ENCODE results near the gene TRMT11.
"Not testable (repeated sequence)": the region's sequence is repeated elsewhere in the genome, so short reads cannot be mapped to it uniquely, and the experiment has no call there.

TRMT11 gene

GRCh38 chr6:125994670-125995488 is 8.5 kb downstream of the TRMT11 start:
- no peak for DNase-seq

- peak; percentile 66 for DNase-seq
These were observed 9.7 kb downstream of the TRMT11 start for GRCh38 chr6:125995972-125996580.

GRCh38 chr6:126002755-126003679 is 16.7 kb downstream of the TRMT11 start:
- no peak for DNase-seq

- DNase-seq = no peak
These were observed 21.5 kb downstream of the TRMT11 start for GRCh38 chr6:126007800-126008199.

GRCh38 chr6:126010040-126010439 is 23.7 kb downstream of the TRMT11 start:
- no peak for DNase-seq

- no peak for DNase-seq
These were observed 29.5 kb downstream of the TRMT11 start for GRCh38 chr6:126015863-126016262.

GRCh38 chr6:126016591-126016990 is 30.3 kb downstream of the TRMT11 start:
- DNase-seq = no peak

GRCh38 chr6:126017668-126018067 is 31.3 kb downstream of the TRMT11 start:
- no peak for DNase-seq

GRCh38 chr6:126020305-126021050 is 34.1 kb downstream of the TRMT11 start:
- no peak for DNase-seq

GRCh38 chr6:126023474-126023873 is 37.1 kb downstream of the TRMT11 start:
- not testable (repeated sequence) for DNase-seq

GRCh38 chr6:126026001-126026400 is 39.7 kb downstream of the TRMT11 start:
- DNase-seq = no peak

GRCh38 chr6:126027601-126028000 is 41.3 kb downstream of the TRMT11 start:
- no peak for DNase-seq

- no peak for DNase-seq
These were observed 43.7 kb downstream of the TRMT11 start for GRCh38 chr6:126030045-126030444.

- no peak for DNase-seq
These were observed 47.4 kb downstream of the TRMT11 start for GRCh38 chr6:126033696-126034095.

GRCh38 chr6:126034656-126035055 is 48.3 kb downstream of the TRMT11 start:
- no peak for DNase-seq

- no peak for DNase-seq
These were observed 49.4 kb downstream of the TRMT11 start for GRCh38 chr6:126035764-126036163.

- no peak for DNase-seq
These were observed 51.9 kb downstream of the TRMT11 start for GRCh38 chr6:126038234-126038633.

GRCh38 chr6:126039284-126039683 is 52.9 kb downstream of the TRMT11 start:
- DNase-seq = no peak

GRCh38 chr6:126040394-126040793 is 54.1 kb downstream of the TRMT11 start:
- no peak for DNase-seq

- DNase-seq = no peak
These were observed 54.5 kb downstream of the TRMT11 start for GRCh38 chr6:126040826-126041225.

- no peak for DNase-seq
These were observed 55.2 kb downstream of the TRMT11 start for GRCh38 chr6:126041516-126041915.

- DNase-seq = no peak
These were observed 55.7 kb downstream of the TRMT11 start for GRCh38 chr6:126042001-126042419.

- DNase-seq = no peak
These were observed 61.3 kb downstream of the TRMT11 start for GRCh38 chr6:126047648-126048047.
